GM06990 (cell line): ENCODE results near the gene UPP1.
"Not testable (repeated sequence)": the region's sequence is repeated elsewhere in the genome, so short reads cannot be mapped to it uniquely, and the experiment has no call there.

Source experiments
- DNase-seq: peaks from one replicate; pipeline ENCODE4 v3.0.0-alpha.2; 2011; ENCODE audit not compliant: insufficient read length; ENCODE audit errors: extremely low read depth
- H3K27me3 ChIP-seq: replicated peaks from 2 replicates; pipeline ENCODE4 v1.6.0; 2011; ENCODE audit warnings: low read length; ENCODE audit not compliant: control insufficient read depth, insufficient read depth
- H3K36me3 ChIP-seq: 2 replicates; pipeline ENCODE4 v1.5.1; 2011; ENCODE audit warnings: low read length; ENCODE audit not compliant: control insufficient read depth, insufficient read depth
- H3K4me3 ChIP-seq: replicated peaks from 2 replicates; pipeline ENCODE4 v1.5.1; 2011; ENCODE audit warnings: low read depth, mild to moderate bottlenecking, control low read depth, low read length
- CTCF ChIP-seq: IDR thresholded peaks from 2 replicates; pipeline ENCODE4 v1.5.1; 2011; ENCODE audit warnings: low read length, control low read depth, mild to moderate bottlenecking, inconsistent platforms; ENCODE audit not compliant: insufficient read depth, poor library complexity, severe bottlenecking

UPP1 gene

GRCh38 chr7:48078470-48078869 is 10.6 kb upstream of the UPP1 start:
- no peak for DNase-seq
- no peak for TF ChIP-seq CTCF
- Histone ChIP-seq H3K4me3 (no peak overlapping the region), H3K27me3 (no peaks in the 10 kb centered on the region), H3K36me3 (no peaks in the 10 kb centered on the region)

GRCh38 chr7:48082378-48082777 is 6.7 kb upstream of the UPP1 start:
- DNase-seq, H3K4me3 ChIP-seq, H3K36me3 ChIP-seq, H3K27me3 ChIP-seq: not testable (repeated sequence)

GRCh38 chr7:48083114-48083830 is 5.8 kb upstream of the UPP1 start:
- Histone ChIP-seq H3K36me3 (no peaks in the 10 kb centered on the region), H3K27me3 (no peaks in the 10 kb centered on the region), H3K4me3 (no peak overlapping the region)
- TF ChIP-seq CTCF: no peak
- DNase-seq: no peak

- Histone ChIP-seq H3K36me3 (no peaks in the 10 kb centered on the region), H3K27me3 (no peaks in the 10 kb centered on the region), H3K4me3 (no peak overlapping the region)
- no peak for TF ChIP-seq CTCF
- peak; percentile 72 for DNase-seq
Observed at GRCh38 chr7:48084727-48085432, 4.2 kb upstream of the UPP1 start.

GRCh38 chr7:48085433-48085791 is 3.7 kb upstream of the UPP1 start:
- DNase-seq: peak; percentile 15
- H3K27me3 ChIP-seq: no peaks in the 10 kb centered on the region
- H3K36me3 ChIP-seq: no peaks in the 10 kb centered on the region
- H3K4me3 ChIP-seq: no peak overlapping the region
- no peak for TF ChIP-seq CTCF

GRCh38 chr7:48085942-48086341 is 3.1 kb upstream of the UPP1 start:
- Histone ChIP-seq H3K4me3 (no peak overlapping the region), H3K36me3 (no peaks in the 10 kb centered on the region), H3K27me3 (no peaks in the 10 kb centered on the region)
- DNase-seq: peak; percentile 18
- TF ChIP-seq CTCF: no peak
